Ramos (cell line): ENCODE measurements around the gene SOBP.
"Not testable (repeated sequence)": the region's sequence is repeated elsewhere in the genome, so short reads cannot be mapped to it uniquely, and the experiment has no call there.

Source experiments
- in situ Hi-C: fragments of 300-500 bp; cut with MboI; formaldehyde crosslinking; loops from one replicate; pipeline ENCODE4 v1.14.3; 2022; ENCODE audit warnings: low sequenced_read_pairs; ENCODE audit not compliant: unreplicated experiment

Gene SOBP

GRCh38 chr6:107545763-107546162 lies 55.8 kb downstream of the SOBP start:
- in situ Hi-C loops: no loop called here

- in situ Hi-C loops: no loop called here
Observed at GRCh38 chr6:107546691-107547450, 57.0 kb downstream of the SOBP start.

GRCh38 chr6:107547451-107547840 lies 57.5 kb downstream of the SOBP start:
- in situ Hi-C loops: no loop called here

GRCh38 chr6:107550241-107550840 lies 60.4 kb downstream of the SOBP start:
- in situ Hi-C loops: no loop called here

GRCh38 chr6:107550906-107551305 lies 61.0 kb downstream of the SOBP start:
- in situ Hi-C loops: no loop called here

GRCh38 chr6:107553121-107553520 lies 63.2 kb downstream of the SOBP start:
- in situ Hi-C loops: not testable (repeated sequence)

- in situ Hi-C loops: no loop called here
Observed at GRCh38 chr6:107554326-107554725, 64.4 kb downstream of the SOBP start.

- in situ Hi-C loops: no loop called here
Observed at GRCh38 chr6:107554918-107555317, 65.0 kb downstream of the SOBP start.

GRCh38 chr6:107555449-107555848 lies 65.5 kb downstream of the SOBP start:
- in situ Hi-C loops: no loop called here

- in situ Hi-C loops: no loop called here
Observed at GRCh38 chr6:107556082-107556481, 66.2 kb downstream of the SOBP start.

GRCh38 chr6:107557698-107558097 lies 67.8 kb downstream of the SOBP start:
- in situ Hi-C loops: no loop called here

GRCh38 chr6:107560657-107561056 lies 70.7 kb downstream of the SOBP start:
- in situ Hi-C loops: no loop called here

- in situ Hi-C loops: no loop called here
Observed at GRCh38 chr6:107561306-107561705, 71.4 kb downstream of the SOBP start.

GRCh38 chr6:107563694-107564588 lies 74.0 kb downstream of the SOBP start:
- in situ Hi-C loops: no loop called here

GRCh38 chr6:107564589-107564951 lies 74.7 kb downstream of the SOBP start:
- in situ Hi-C loops: no loop called here

- in situ Hi-C loops: no loop called here
Observed at GRCh38 chr6:107565165-107565723, 75.3 kb downstream of the SOBP start.

- in situ Hi-C loops: no loop called here
Observed at GRCh38 chr6:107567643-107568042, 77.7 kb downstream of the SOBP start.

- in situ Hi-C loops: no loop called here
Observed at GRCh38 chr6:107569473-107569872, 79.6 kb downstream of the SOBP start.

GRCh38 chr6:107571354-107571753 lies 81.4 kb downstream of the SOBP start:
- in situ Hi-C loops: no loop called here

- in situ Hi-C loops: no loop called here
Observed at GRCh38 chr6:107572886-107573285, 83.0 kb downstream of the SOBP start.

GRCh38 chr6:107574856-107575255 lies 84.9 kb downstream of the SOBP start:
- in situ Hi-C loops: no loop called here
